Activated T-helper 1 cell treated with anti-CD3 and anti-CD28 coated beads, Interleukin-12 subunit alpha, Interleukin-12 subunit beta, Interleukin-2, Interleukin-4 antibody, amounts not matched to agents 30 ng/mL and 10 ng/mL and 1 ng/mL, durations not matched to agents 14 hours and 24 hours and 36 hours (primary cell): ENCODE measurements around the gene SLC17A6. TPM values are rescaled to one million over a fixed set of nuclear protein-coding genes. Genes with fewer than 3 reads are reported as not detected.

Source experiments
- DNase-seq: peaks from one replicate; pipeline ENCODE4 v3.0.0; 2021; ENCODE audit warnings: low spot score
- H3K27ac Mint-ChIP-seq: one replicate; pipeline ENCODE4 v1.8.0; 2021; ENCODE audit warnings: mild to moderate bottlenecking, mixed read lengths
- H3K27me3 Mint-ChIP-seq: one replicate; pipeline ENCODE4 v1.8.0; 2022; ENCODE audit warnings: mild to moderate bottlenecking, moderate library complexity, mixed read lengths; ENCODE audit not compliant: insufficient read depth
- H3K36me3 Mint-ChIP-seq: one replicate; pipeline ENCODE4 v1.8.0; 2021; ENCODE audit warnings: low read depth, mixed read lengths
- H3K4me1 Mint-ChIP-seq: one replicate; pipeline ENCODE4 v1.8.0; 2021; ENCODE audit warnings: low read depth, mixed read lengths
- H3K4me3 Mint-ChIP-seq: one replicate; pipeline ENCODE4 v1.8.0; 2021; ENCODE audit warnings: mild to moderate bottlenecking, moderate library complexity, mixed read lengths
- H3K9me3 Mint-ChIP-seq: one replicate; pipeline ENCODE4 v1.8.0; 2021; ENCODE audit warnings: mixed read lengths
- intact Hi-C: fragments of 100-400 bp; cut with micrococcal nuclease; formaldehyde crosslinking; loops from one replicate; pipeline ENCODE4 v1.15.1; 2024
- total RNA-seq: library from RNA; stranded (reverse); gene quantifications from 2 replicates; pipeline ENCODE4 v1.2.3, GENCODE V29; 2022

Gene SLC17A6
- not detected in 2 replicates for total RNA-seq

GRCh38 chr11:22337596-22338485, at the start of gene SLC17A6:
TSS of gene SLC17A6 (plus strand) at chr11:22338381. CDS start at chr11:22338534, 153 bp downstream.
- Mint-ChIP-seq H3K4me3 (no peak within 1 kb of the TSS), H3K36me3 (peaks cover 2% of the 10 kb centered on the region), H3K27ac (no peak within 1 kb of the TSS), H3K27me3 (peaks cover 51% of the 10 kb centered on the region), H3K9me3 (no peaks in the 10 kb centered on the region), H3K4me1 (peaks cover 5% of the 10 kb centered on the region)
- intact Hi-C loops, result loop anchor here (10.0 kb wide), 1 partner anchor 327 kb away; the partner anchor contains the start of gene GAS2
- DNase-seq, result no peak

- intact Hi-C loops, result loop anchor here (5.0 kb wide), 1 partner anchor 130 kb away; no protein-coding TSS in a partner anchor
- Mint-ChIP-seq H3K9me3 (no peaks in the 10 kb centered on the region), H3K4me3 (no peak overlapping the region), H3K36me3 (no peaks in the 10 kb centered on the region), H3K27ac (no peak overlapping the region), H3K4me1 (no peaks in the 10 kb centered on the region), H3K27me3 (peaks cover 5% of the 10 kb centered on the region)
- no peak for DNase-seq
Measured at GRCh38 chr11:22302368-22302767, 35.8 kb upstream of the SLC17A6 start.

- H3K4me1 Mint-ChIP-seq, result no peaks in the 10 kb centered on the region
- intact Hi-C loops, result loop anchor here (1.0 to 5.0 kb wide), 2 partner anchors 59 to 132 kb away; no protein-coding TSS in a partner anchor
- no peak overlapping the region for H3K4me3 Mint-ChIP-seq
- H3K9me3 Mint-ChIP-seq, result no peaks in the 10 kb centered on the region
- H3K27ac Mint-ChIP-seq, result no peak overlapping the region
- H3K36me3 Mint-ChIP-seq, result no peaks in the 10 kb centered on the region
- DNase-seq, result no peak
- peaks cover 5% of the 10 kb centered on the region for H3K27me3 Mint-ChIP-seq
Measured at GRCh38 chr11:22304337-22304961, 33.7 kb upstream of the SLC17A6 start.

GRCh38 chr11:22317656-22318055, 20.5 kb upstream of the SLC17A6 start:
- H3K9me3 Mint-ChIP-seq, result no peaks in the 10 kb centered on the region
- intact Hi-C loops, result no loop called here
- no peaks in the 10 kb centered on the region for H3K27me3 Mint-ChIP-seq
- H3K36me3 Mint-ChIP-seq, result no peaks in the 10 kb centered on the region
- no peaks in the 10 kb centered on the region for H3K4me1 Mint-ChIP-seq
- H3K27ac Mint-ChIP-seq, result no peak overlapping the region
- no peak overlapping the region for H3K4me3 Mint-ChIP-seq
- DNase-seq, result no peak

GRCh38 chr11:22331771-22332170, 6.4 kb upstream of the SLC17A6 start:
- intact Hi-C loops, result loop anchor here (5.0 to 10.0 kb wide), 2 partner anchors 211 to 333 kb away; partner anchors contain the start of gene GAS2
- Mint-ChIP-seq H3K36me3 (no peaks in the 10 kb centered on the region), H3K4me3 (no peak overlapping the region), H3K4me1 (no peaks in the 10 kb centered on the region), H3K27ac (no peak overlapping the region), H3K27me3 (no peaks in the 10 kb centered on the region), H3K9me3 (no peaks in the 10 kb centered on the region)
- DNase-seq, result no peak

- no peaks in the 10 kb centered on the region for H3K9me3 Mint-ChIP-seq
- peaks cover 5% of the 10 kb centered on the region for H3K4me1 Mint-ChIP-seq
- no peak overlapping the region for H3K4me3 Mint-ChIP-seq
- H3K36me3 Mint-ChIP-seq, result no peaks in the 10 kb centered on the region
- intact Hi-C loops, result loop anchor here (10.0 kb wide), 1 partner anchor 328 kb away; the partner anchor contains the start of gene GAS2
- H3K27ac Mint-ChIP-seq, result no peak overlapping the region
- peaks cover 39% of the 10 kb centered on the region for H3K27me3 Mint-ChIP-seq
- DNase-seq, result no peak
Measured at GRCh38 chr11:22336587-22336986, 1.6 kb upstream of the SLC17A6 start.

GRCh38 chr11:22339611-22340010, 1.4 kb downstream of the SLC17A6 start:
- peaks cover 2% of the 10 kb centered on the region for H3K36me3 Mint-ChIP-seq
- no peak overlapping the region for H3K27ac Mint-ChIP-seq
- intact Hi-C loops, result loop anchor here (5.0 to 10.0 kb wide), 2 partner anchors 93 to 325 kb away; partner anchors contain the start of gene GAS2
- peaks cover 5% of the 10 kb centered on the region for H3K4me1 Mint-ChIP-seq
- peaks cover 67% of the 10 kb centered on the region for H3K27me3 Mint-ChIP-seq
- no peaks in the 10 kb centered on the region for H3K9me3 Mint-ChIP-seq
- H3K4me3 Mint-ChIP-seq, result no peak overlapping the region
- no peak for DNase-seq

- Mint-ChIP-seq H3K9me3 (no peaks in the 10 kb centered on the region), H3K27ac (no peak overlapping the region), H3K4me1 (peaks cover 5% of the 10 kb centered on the region), H3K27me3 (peaks cover 72% of the 10 kb centered on the region), H3K36me3 (peaks cover 2% of the 10 kb centered on the region), H3K4me3 (no peak overlapping the region)
- intact Hi-C loops, result loop anchor here (5.0 kb wide), 1 partner anchor 92 kb away; no protein-coding TSS in a partner anchor
- no peak for DNase-seq
Measured at GRCh38 chr11:22340235-22340634, 2.1 kb downstream of the SLC17A6 start.

- Mint-ChIP-seq H3K27me3 (peaks cover 77% of the 10 kb centered on the region), H3K36me3 (peaks cover 2% of the 10 kb centered on the region)
Measured at GRCh38 chr11:22340701-22341587, 2.8 kb downstream of the SLC17A6 start.

GRCh38 chr11:22341588-22341931, 3.4 kb downstream of the SLC17A6 start:
- H3K4me1 Mint-ChIP-seq, result peaks cover 5% of the 10 kb centered on the region
- no peaks in the 10 kb centered on the region for H3K9me3 Mint-ChIP-seq
- no peak for DNase-seq
- H3K36me3 Mint-ChIP-seq, result peaks cover 2% of the 10 kb centered on the region
- peaks cover 82% of the 10 kb centered on the region for H3K27me3 Mint-ChIP-seq
- no peak overlapping the region for H3K4me3 Mint-ChIP-seq
- H3K27ac Mint-ChIP-seq, result peak overlapping the region; percentile 52
- intact Hi-C loops, result loop anchor here (5.0 kb wide), 1 partner anchor 91 kb away; no protein-coding TSS in a partner anchor

More at GRCh38 chr11:22340701-22341587, 2.8 kb downstream of the SLC17A6 start:
- Mint-ChIP-seq H3K27ac (no peak overlapping the region), H3K4me1 (peaks cover 5% of the 10 kb centered on the region), H3K9me3 (no peaks in the 10 kb centered on the region), H3K4me3 (no peak overlapping the region)
- intact Hi-C loops, result loop anchor here (5.0 kb wide), 1 partner anchor 91 kb away; no protein-coding TSS in a partner anchor
- no peak for DNase-seq

- H3K4me1 Mint-ChIP-seq, result peaks cover 5% of the 10 kb centered on the region
- no peaks in the 10 kb centered on the region for H3K9me3 Mint-ChIP-seq
- peak overlapping the region; percentile 52 for H3K27ac Mint-ChIP-seq
- intact Hi-C loops, result loop anchor here (5.0 kb wide), 1 partner anchor 90 kb away; no protein-coding TSS in a partner anchor
- DNase-seq, result no peak
- H3K4me3 Mint-ChIP-seq, result no peak overlapping the region
- peaks cover 2% of the 10 kb centered on the region for H3K36me3 Mint-ChIP-seq
- peaks cover 80% of the 10 kb centered on the region for H3K27me3 Mint-ChIP-seq
Measured at GRCh38 chr11:22342211-22343031, 4.2 kb downstream of the SLC17A6 start.
